OCI-LY7 (cell line): ENCODE measurements around the gene EVX2.

Source experiments
- CTCF ChIP-seq: fragments of 200-600 bp; sonication (generic); conservative IDR thresholded peaks from 2 replicates; pipeline ENCODE4 v1.5.1; 2014; ENCODE audit warnings: mild to moderate bottlenecking, antibody characterized with exemption, low read length, moderate library complexity, mixed read lengths
- EZH2phosphoT487 ChIP-seq: fragments of 200-600 bp; sonication (generic); IDR thresholded peaks from 2 replicates; pipeline ENCODE4 v1.6.1; 2018; ENCODE audit warnings: low read depth, borderline replicate concordance, mild to moderate bottlenecking, mixed run types, antibody characterized with exemption, low read length, moderate library complexity, mixed read lengths

DNA sequence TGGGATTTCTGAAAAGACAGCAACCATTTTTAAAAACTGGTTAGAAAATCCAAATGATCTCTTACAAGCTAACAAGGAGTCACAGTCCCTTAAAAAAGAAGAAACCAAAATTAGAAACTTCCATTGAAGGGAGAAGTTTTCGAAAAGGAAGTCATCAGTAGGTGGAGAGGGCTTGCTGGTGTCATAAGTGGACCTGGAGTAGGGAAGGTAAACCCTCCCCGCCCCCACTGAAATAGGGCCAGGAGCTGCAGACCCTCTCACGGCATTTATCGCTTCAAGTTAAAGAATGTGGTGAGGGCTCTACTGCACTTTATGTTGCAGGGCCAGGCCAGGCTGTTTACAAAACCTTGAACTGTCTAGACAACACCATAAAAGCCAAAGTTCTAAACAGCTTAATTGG is 26.2 kb upstream of the EVX2 start:
- TF ChIP-seq CTCF (no peak), EZH2phosphoT487 (no peak)
